Stimulated activated CD8-positive, alpha-beta memory T cell treated with anti-CD3 and anti-CD28 coated beads, Interleukin-15, amount 100 ng/mL, for 24 hours (primary cell): ENCODE results near the gene DDX31.

Experiments used
- DNase-seq: peaks from one replicate; pipeline ENCODE4 v3.0.0-alpha.2; 2020; ENCODE audit warnings: low read depth

Gene DDX31

DNA sequence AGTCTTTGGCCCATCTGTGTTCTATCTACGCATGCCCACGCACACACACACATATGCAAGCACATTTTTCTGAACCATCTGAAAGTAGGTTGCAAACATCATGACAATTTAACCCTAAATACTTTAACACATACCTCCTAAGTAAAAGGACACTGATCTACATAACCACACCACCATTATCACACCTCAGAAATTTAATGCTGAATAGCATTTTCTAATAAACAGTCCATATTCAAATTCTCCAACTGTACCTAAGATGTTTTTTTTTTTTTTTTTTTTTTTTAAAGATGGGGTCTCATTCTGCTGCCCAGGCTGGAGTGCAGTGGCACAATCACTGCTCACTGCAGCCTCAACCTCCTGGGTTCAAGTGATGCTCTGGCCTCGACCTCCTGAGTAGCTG is 35.5 kb downstream of the DDX31 start:
- DNase-seq = no peak

DNA sequence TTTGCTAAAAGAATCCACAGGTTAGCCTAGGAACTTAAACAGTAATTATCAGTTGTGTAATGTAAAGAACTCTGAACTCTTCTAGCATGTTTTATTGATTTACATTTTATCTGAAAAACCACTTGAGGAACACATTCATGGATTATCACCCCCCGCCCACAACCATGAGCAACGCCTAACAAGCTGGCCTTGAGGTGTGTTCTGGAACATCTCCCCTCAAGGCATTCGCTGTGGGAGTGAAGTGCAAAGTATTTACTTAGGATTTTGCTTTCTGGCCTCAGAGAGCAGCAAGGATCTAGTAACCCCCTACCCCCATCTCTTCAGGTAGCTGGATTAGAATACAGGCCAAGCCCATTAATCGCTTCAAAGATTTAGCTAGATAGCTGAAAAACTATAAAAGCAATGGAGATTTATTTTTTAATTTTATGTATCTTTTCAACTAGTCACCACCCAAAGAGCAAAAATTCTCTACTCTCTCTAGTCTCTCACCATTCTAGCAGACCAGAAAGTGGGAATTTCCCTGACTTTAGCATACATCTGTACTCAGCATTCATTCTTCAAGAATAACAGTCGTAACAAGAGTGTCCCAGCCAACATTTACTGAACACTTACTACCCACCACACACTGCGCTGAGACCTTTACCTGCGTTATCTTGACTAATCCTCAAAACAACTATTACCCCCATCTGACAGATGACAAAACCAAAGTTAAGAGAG is 37.2 kb downstream of the DDX31 start:
- DNase-seq = no peak

DNA sequence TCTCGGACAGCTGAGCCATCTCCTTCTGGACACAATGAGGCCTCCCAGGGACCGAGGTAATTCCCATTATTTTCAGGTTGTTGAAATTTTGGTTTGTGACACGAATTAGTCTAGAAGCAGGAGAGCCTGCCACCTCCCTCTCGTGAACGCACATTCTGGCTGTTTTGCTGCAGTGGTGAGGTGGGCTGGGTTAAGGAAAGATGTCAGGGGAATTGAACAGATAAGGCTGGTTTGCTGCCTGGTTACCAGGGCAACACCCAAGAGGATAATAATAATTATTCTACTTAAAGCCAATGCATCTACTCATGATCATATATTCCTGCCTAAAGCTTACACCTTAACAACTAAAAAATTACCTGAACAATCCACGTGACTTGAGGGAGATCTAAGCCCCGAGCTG is 38.1 kb downstream of the DDX31 start:
- no peak for DNase-seq

DNA sequence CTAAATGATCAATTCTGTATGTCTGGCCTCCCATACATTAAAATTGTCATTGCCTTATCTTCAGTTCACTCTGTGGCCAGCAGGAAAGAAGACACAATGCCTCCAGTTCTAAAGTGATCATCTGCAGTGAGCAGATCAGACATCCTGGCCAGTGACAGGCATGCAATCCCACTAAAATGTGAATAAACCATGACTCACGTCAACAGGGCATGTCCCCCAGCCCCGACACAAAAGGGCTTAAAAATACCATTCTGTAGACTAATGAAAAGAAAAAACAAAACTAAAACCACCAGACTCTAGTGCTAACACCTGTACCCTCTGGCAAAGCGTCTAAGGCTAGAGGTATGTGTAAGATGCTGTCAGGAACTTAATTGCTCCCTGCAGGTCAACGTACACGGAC is 38.5 kb downstream of the DDX31 start:
- DNase-seq = no peak

DNA sequence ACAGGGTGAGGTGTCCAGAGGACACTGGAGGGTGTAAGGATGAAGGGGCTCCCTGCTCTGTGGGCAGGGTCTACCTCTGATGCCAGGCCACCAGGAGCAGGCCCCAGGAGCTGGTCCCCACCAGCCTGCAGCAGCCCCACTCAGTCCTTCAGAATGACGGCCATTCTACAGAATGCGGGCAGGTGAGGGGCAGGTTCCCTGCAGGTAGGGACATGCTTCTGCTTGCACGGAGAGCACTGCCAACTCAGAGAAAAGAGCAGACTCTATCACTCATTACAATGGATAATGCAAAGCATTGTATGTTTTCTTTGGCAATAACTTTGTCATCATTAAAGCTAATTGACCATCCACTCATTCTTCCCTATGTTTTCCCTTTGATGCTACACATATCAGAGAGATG is 39.0 kb downstream of the DDX31 start:
- no peak for DNase-seq

DNA sequence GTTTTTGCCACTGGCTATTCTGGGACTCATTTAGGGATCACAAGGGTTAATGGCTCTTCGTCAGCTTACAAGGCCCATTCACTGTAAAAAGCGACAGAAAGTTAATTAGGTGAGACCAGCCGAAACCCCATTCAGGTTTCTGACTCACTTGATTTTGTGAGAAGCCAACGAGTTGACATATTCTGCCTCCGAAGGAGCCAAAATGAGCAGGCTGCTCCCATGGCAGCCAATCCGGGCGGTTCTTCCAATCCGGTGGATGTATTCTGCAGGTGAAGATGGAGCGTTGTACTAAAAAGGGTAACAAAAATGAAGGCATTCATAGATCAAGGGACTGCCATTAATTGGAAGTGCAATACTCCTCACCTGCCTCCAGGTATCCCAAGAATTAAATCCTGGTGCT is 39.7 kb downstream of the DDX31 start:
- DNase-seq = no peak

DNA sequence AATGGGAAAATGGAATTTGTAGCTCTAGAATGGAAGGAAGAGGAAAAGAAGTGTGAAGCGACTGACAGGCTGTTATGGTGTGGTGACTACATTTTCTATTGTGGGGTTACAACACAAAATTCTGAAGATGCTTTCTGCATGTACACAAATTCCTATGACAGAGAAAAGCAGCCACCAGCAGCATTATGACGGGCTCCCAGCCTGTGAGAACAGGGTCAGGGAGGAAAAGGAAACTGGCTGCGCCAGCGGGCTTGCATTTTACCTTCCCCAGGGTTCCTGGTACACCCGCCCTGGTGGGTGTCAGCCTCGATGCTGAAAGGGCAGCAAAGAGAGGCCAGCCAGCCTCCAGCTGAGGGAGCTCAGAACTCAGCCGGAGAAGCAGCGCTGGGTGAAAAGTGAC is 41.0 kb downstream of the DDX31 start:
- no peak for DNase-seq

DNA sequence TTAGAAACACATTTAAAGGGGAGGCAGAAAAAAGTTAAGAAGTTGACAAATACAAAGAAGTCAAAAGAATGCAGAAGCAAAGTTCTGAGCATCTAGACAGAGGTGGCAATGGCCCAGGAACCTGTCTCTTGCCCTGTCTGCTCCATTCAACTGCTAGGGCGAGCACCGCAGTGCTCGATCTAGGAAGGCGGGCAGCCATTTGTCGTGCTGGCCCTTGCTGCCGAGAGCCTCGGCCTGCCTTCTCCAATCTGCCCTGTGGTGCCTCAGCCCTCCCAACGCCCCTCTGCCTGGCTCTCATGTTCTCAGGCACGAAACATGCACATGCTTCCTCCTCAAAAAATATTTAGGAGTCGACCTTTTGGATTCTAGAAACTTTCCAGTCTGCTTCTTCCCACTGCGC is 42.2 kb downstream of the DDX31 start:
- no peak for DNase-seq

DNA sequence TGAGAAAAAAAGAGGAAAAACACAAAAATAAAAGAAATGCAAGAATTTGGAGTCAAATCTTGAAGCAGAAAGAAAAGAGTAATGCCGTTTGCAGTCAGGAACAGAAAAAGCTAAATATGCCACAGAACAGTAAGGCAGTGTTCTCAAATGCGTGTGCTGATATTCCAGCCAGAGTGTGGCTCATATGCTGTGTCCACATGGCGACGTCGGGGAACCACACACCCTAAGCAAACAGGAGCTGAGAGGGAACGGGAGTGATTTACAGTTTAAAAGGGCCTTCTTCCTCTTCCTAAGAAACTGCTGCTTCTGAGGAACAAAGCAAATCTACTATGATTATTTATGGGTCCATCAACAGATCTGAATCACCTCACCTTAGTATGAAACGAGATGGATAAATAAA is 42.7 kb downstream of the DDX31 start:
- DNase-seq = no peak

DNA sequence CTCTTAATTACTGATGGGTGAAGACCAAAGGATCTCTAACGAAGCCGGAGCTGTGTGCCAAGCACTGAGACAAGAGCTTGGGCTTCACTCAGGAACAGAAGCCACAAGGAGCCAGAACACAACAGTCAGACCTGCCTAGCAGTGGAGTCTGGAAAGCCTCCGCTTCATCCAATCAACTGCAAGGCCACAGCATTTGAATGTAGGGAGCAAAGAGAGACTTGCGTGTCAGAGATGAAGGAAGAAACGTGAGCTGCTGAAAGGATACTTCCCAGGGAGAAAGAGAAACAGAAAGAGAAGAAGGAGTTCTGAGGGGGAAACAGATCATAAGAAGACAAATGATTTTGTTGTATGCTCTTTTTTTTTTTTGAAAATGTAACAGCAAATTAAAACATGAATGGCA is 43.5 kb downstream of the DDX31 start:
- no peak for DNase-seq

DNA sequence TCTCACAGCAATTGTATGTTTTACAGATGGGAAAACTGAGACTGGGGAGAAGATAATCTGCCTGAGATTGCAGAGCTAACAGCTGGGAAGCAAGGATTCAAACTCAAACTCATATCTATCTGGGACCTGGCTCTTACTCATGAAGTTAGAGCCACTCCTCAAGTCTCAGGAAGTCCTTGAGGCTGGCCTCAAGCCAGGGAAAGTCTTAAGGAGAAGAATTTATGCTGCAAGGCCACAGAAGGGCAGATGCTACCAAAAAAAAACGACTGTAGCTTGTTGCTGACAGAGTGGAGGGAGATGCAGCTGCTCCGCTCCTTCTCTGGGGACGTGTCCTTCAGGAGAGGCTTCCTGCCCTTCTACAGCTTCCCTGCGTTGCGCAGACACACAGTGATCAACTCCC is 47.6 kb downstream of the DDX31 start:
- no peak for DNase-seq

DNA sequence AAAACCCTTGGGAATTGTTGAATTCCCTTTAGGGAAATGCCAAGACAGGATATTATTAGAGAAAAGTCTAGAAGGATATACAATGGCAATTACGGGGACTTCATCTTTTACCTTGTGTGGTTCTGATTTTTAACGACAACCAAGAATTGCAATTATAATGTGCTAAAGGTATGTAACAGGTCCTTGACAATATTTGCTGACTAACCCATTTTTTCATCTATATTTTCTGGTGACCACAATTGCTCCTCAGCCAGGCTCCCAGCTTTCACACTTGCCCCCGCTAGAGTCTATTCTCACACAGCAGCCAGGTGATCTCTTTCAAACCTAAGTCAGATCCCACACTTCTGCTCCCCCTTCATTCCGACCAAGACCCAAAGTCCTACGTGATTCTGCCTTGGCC is 53.1 kb downstream of the DDX31 start:
- DNase-seq = no peak

DNA sequence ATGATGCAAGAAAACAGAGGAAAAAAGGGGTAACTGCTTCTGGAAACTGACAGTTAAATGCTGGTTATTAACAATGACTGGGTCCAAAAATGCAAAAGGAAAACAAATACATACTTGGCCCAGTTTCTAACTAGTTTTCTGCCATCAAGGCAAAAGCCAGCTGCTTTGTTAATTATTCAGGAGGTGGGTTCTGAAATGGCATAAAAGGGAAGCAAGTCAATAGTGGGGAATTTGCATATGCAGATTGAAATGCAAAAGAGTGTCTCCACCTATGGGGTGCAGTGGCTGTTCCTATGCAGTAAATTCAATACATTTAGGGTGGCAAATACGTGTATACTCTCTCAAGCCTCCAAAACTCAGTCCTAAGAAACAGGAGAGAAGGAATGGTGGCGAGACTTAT is 54.0 kb downstream of the DDX31 start:
- no peak for DNase-seq

DNA sequence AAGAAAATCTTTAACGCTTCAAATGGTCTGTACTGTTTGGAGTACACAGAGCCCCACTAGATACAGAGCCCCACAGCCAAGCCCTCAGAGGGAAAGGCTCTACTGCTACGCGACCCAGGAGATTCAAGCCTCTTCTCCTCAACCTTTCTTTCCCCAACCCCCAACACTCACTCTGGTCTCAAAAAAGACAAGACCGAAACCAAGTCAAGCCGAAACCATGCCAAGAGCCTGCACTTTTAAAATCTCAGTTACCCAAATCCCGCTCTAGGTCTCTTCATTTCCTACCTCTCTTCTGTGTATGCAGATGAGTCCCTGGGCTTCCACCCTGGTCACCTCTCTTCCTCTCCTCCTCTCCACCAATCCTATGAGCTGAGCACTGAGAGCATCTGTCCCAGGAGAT is 55.5 kb downstream of the DDX31 start:
- DNase-seq = no peak

DNA sequence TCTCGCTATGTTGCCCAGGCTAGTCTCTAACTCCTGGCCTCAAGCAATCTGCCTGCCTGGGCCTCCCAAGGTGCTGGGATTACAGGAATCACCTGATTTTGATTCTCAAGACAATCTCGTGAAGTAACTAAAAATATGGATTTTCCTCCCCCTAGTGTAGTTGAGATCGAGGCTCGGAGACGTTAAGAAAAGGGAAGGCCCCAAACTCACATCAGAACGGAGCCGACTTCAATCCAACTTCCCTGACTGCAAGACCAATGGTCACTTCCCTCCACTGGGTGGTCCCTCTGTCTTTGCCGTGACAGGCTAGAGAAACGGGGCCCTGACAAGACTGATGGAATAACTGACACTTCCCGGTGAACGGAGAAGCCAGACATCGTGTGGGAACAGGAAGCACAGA is 59.1 kb downstream of the DDX31 start:
- DNase-seq = no peak

DNA sequence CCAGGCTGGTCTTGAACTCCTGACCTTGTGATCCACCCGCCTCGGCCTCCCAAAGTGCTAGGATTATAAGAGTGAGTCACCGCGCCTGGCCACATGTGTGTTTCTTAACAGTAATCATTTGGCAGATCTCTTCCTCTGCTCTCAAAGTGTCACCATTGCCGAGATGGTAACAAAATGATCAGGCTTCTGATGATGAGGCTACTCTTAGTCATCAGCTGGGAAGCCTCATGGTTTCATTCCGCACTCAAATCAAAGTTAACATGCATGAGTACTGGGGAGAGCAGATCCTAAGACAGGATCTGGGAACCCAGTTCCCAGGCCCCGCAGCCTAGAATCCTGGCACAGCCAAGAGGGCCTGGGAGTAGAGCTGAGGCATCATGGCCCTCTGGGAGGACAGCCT is 60.0 kb downstream of the DDX31 start:
- DNase-seq = no peak

DNA sequence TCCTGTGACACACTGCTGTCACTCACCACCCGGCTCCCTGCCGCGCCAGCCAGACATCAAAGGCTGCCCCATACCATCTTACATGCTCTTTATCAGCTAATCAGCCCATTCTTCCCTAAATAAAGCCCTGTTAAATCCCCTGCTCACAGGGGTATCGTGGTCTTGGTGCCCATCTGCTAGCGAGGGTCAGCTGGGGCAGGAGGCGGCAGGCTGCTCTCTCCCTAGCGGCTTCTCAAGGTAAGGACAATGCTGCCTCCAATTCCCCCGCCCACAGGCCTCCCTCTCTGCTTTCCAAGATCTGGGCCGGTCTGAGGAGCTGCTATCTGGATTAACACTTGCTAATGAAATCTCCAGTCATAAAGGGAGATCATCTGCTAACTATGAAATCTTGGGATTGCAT is 60.6 kb downstream of the DDX31 start:
- no peak for DNase-seq

DNA sequence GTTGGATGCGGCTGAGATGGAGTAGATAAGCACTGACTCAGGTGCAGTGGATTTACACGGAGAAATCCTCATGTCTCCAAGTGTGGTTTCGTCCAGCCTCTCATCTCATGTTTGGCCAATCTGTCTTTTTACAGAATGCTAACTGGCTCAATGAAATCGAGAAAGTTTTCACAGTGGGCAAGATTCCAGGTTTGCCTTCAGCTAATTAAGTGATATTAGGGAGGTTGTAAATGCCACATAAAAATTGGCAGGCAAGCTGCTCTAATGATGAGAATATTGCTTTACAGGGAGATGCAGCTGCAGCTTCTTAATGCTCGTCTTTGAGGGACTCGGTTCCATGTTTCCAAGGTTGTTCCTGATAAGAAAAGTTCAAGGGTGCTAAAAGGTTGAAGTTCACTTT is 63.7 kb downstream of the DDX31 start:
- no peak for DNase-seq

DNA sequence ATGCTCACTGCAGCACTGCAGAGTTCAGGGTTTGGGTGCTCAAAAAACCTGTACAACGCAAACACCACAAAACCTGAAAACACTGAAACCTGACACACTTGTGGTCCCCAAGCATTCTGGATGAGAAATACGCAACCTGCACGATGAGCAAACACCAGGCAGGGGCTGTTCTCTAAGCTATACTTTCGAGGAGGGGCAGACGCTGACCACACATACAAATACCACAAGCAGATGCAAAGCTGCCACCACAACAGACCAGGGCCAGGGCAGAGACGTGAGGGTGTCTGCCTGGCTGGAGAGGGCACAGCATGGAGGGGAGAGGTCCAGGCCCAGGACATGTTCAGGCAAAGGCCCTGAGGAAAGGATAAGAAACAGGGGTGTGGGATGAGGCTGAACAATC is 64.4 kb downstream of the DDX31 start:
- no peak for DNase-seq

DNA sequence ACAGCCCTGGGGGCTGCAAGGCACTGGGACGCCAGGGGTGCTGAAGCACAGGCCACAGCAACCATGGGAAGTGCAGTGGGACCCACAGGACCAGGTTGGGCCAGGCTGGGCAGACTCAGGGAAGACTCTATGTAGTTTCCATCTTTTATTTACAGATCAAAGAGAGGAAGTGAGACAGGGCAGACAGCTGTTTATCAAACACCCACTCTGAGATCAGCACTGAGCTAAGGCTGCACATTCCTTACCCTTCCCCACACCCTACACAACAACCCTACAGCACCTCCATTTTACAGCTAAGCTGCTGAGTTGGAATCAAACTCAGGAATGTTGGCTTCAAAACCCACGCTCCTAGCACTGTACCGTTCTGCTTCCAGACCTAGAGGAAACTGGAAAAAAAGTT is 67.6 kb downstream of the DDX31 start:
- DNase-seq = no peak

DNA sequence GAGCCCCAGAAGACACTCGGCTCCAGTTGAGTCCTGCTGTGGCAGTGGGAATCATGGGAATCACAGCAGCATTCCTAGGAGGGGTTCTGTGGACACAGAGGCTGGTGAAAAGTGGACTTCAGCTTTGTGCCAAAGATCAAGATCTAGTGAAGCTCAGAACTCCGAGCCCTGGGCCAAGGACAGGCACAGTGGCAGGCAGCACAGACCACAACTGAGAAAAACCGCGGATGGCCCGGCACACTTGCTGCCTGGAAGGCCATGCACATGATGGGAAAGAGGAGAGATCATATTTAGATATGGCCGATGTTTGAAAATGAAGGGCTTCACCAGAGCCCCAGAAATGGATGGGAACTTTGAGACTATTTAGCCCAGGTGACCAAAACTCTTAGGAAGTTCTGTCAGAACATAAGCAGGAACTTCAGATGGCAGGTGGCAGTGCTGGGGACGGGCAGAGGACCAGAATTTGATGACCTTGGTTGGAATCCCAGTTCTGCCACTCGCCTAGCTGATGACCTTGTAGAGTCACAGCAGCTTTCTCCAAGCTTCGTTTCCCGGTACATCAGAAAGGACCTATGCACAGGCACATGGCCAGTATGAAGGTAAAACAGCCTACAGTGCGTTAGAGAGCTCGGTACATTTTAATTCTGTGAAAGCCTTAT is 69.3 kb downstream of the DDX31 start:
- no peak for DNase-seq

DNA sequence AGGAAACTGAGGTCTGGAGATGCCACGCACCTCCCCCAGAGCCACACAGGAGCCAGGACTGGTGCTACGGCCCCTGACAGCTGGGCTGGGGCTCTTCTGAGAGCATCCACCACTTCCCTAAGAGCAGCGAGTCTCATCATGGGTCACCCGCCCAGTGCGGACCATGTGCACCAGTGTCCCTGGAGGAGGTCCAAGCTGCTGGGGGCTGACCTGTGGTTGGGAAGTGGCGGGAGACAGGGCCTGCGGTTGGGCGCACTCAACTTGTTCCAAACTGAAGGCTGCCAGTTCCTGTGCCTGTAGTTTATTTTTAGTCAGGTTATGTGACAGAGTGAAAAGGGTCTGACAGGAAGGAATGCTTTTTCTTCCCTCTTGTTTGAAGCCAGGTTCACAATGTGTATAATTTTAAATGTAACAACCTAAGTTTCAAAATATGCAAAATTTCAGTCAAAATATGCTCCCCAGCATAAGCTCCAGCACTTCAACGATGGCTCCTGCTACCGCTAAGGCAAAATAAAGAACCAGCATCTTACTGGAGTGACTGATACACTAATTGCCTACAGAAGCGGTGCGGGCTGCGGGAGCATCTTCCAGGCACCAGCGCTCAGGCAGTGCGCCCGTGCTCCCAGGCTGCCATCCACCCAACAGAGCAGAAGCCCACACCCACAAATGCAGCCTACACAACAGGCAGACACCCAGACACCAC is 72.6 kb downstream of the DDX31 start:
- DNase-seq = no peak

DNA sequence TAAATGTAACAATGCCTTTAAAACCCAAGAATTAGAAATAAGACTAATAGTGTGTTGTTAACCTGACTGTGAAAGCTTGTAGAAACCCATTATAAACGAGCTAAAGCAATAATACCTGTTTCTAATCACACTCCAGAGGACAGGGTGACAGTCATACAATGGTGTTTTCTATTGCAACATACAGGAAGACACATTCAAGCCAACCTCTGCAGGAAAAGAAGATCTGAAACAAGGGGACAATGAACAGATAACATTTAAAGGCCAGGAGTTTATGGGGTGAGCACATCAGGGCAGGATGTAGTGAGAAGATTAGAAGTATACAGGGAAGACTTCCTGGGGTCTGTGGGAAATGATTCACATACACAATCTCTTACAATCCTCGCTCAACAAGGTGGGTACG is 73.6 kb downstream of the DDX31 start:
- no peak for DNase-seq

DNA sequence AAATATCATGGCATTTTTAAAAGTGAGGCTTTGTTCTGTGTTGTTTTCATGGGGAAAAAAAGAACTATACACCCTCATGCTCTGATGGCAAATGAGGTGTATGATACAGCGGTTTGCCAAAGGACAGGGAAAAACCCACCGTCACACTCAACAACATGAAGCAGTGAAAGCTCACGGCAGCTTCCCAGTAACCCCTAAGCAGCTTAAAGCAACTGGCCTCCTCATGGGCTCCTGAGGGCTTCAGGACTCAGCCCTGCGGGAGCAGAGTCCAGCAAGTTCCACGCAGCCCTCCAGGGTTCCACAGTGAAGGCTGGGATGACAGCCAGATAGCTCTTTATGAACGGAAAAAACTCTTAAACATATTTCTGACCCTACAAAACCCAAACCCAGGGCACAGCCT is 74.5 kb downstream of the DDX31 start:
- DNase-seq = no peak
